AG04450 (cell line): ENCODE data around the gene MSH2. TPM values are rescaled to one million over a fixed set of nuclear protein-coding genes. Genes with fewer than 3 reads are reported as not detected.

Source experiments
- CTCF ChIA-PET: fragments of 300-600, 350-600 bp; formaldehyde crosslinking; extraction: SDS; loops from one replicate; lab custom pipeline; 2022; ENCODE audit warnings: antibody characterized with exemption, inconsistent platforms; lab: Charles Lee
- POLR2A ChIA-PET: fragments of 350-600 bp; formaldehyde crosslinking; extraction: SDS; loops from one replicate; lab custom pipeline; 2021; ENCODE audit warnings: antibody characterized with exemption, inconsistent platforms; lab: Yijun Ruan, JAX
- DNase-seq: peaks from one replicate; pipeline ENCODE4 v3.0.0-alpha.2; 2011; ENCODE audit warnings: low read depth, low spot score
- H3K27ac ChIP-seq: one replicate; pipeline ENCODE4 v1.5.1; 2012; ENCODE audit warnings: low read depth, low read length, control low read depth
- H3K27me3 ChIP-seq: one replicate; pipeline ENCODE4 v1.6.0; 2012; ENCODE audit warnings: low read length; ENCODE audit not compliant: control insufficient read depth, insufficient read depth
- H3K4me3 ChIP-seq: 2 replicates; pipeline ENCODE4 v1.5.1; 2011; ENCODE audit warnings: mild to moderate bottlenecking, low read depth, low read length, control low read depth
- H3K9me3 ChIP-seq: 2 replicates; pipeline ENCODE4 v1.5.1; 2012; ENCODE audit warnings: low read length; ENCODE audit not compliant: control insufficient read depth, insufficient read depth
- polyA plus RNA-seq: library from polyadenylated mRNA; depleted of rRNA; stranded (reverse); fragments of >200 nt; gene quantifications from 2 replicates; pipeline ENCODE4 v1.2.3, GENCODE V29; 2011
- TF ChIP-seq, protein P1 (sequence below): IDR thresholded peaks from 2 replicates; pipeline ENCODE4 v1.5.1; 2011; ENCODE audit warnings: low read depth, low read length, control low read depth, inconsistent platforms

The MSH2 gene
- polyA plus RNA-seq, 1 experiment = 18.4 TPM

DNA sequence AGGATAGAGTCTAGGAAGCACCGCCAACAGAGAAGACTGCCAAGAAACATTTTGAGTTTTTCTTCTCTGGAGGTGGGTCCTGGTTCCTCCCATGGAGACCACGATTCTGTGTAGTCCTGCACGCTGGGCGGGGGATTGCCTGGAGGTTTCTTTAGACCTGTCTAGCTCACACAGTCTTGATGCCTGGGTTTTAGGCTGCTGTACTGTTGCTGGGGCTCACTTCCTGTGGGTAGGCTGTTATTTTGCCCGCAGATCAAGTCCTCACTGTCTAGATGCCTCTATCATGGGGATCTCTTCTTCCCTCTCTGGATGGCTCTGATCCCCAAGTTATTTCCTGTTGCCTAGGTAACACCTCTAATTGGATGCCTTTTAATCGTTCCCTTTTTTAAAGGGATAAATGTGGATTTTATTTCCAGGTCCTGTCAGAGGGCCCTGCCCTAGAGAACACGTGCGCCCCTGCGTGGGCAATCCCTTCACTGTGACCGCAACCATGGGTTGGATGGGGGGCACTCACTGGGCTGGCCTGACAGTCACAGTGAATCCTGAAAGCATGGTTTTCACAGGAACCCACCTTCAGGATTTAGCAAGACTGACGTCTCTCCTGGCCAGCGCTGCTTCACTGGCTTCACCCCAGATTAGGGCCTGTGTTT lies 115.7 kb downstream of the MSH2 start:
- no peaks in the 10 kb centered on the region for H3K9me3 ChIP-seq
- no peak overlapping the region for H3K27ac ChIP-seq
- ChIA-PET POLR2A (interaction anchor here (1.5 kb wide), 1 partner anchor 23 kb away, joined by 3 read pairs; no protein-coding TSS in a partner anchor), CTCF (no interaction called here)
- DNase-seq = no peak
- peaks cover 15% of the 10 kb centered on the region for H3K27me3 ChIP-seq
- no peak overlapping the region for H3K4me3 ChIP-seq
- TF ChIP-seq, protein P1, sequence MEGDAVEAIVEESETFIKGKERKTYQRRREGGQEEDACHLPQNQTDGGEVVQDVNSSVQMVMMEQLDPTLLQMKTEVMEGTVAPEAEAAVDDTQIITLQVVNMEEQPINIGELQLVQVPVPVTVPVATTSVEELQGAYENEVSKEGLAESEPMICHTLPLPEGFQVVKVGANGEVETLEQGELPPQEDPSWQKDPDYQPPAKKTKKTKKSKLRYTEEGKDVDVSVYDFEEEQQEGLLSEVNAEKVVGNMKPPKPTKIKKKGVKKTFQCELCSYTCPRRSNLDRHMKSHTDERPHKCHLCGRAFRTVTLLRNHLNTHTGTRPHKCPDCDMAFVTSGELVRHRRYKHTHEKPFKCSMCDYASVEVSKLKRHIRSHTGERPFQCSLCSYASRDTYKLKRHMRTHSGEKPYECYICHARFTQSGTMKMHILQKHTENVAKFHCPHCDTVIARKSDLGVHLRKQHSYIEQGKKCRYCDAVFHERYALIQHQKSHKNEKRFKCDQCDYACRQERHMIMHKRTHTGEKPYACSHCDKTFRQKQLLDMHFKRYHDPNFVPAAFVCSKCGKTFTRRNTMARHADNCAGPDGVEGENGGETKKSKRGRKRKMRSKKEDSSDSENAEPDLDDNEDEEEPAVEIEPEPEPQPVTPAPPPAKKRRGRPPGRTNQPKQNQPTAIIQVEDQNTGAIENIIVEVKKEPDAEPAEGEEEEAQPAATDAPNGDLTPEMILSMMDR = no peak

DNA sequence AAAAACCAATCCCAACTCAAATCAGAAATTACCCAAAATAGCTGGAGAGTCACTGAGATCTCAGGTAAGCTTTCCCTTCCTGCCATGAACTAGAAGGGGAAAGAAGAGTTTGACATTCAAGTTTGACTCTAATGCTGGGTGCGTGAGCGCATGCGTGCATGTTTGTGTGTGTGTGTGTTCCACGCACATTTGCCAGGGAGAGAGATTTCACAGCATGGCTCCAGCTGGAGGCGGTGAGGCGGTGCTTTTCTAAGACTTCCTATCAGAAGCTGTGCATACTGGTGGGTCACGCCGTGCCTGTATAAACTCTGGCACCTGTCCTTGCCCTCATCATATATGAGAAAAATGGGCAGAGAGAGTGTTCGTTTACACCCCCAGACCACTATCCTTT lies 116.2 kb downstream of the MSH2 start:
- DNase-seq = no peak
- Histone ChIP-seq H3K27me3 (peaks cover 17% of the 10 kb centered on the region), H3K4me3 (no peak overlapping the region), H3K9me3 (no peaks in the 10 kb centered on the region), H3K27ac (no peak overlapping the region)
- POLR2A ChIA-PET = no interaction called here
- TF ChIP-seq, protein P1 = no peak
- CTCF ChIA-PET = no interaction called here

DNA sequence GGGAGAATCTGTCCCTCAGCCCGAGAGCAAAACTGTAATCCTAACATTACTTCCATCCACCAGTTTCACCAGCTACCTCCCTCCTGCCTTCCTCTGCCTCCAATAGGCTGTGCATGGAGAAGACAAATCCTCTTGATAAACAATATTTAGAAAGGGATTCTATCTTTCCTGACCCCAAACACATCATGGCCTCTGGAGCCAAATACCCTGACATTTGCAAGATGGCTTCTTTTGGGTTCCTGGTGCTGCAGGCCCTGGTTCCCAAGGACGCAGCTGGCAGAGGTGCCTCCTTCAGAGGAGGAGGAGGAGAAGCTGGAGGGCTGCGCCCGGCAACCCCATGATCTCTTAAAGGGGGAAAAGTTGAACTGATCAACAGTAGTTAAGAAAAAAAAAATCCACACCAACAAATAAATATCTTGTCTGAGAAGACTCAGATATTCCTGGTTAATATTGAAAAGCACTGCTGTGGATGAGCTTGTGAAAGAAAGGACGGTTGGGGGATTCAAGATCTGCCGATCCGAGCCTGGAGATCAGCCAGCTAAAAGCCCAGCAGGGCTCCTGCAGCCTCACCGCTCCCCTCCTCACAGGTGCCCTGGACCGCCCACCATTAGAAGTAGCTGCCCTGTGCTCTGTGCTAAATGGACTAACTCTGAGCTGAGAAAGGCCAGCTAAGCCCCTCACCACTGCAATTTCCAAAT lies 116.8 kb downstream of the MSH2 start:
- Histone ChIP-seq H3K27me3 (peaks cover 17% of the 10 kb centered on the region), H3K27ac (no peak overlapping the region), H3K9me3 (no peaks in the 10 kb centered on the region), H3K4me3 (no peak overlapping the region)
- no peak for DNase-seq
- ChIA-PET CTCF (interaction anchor here (1.0 kb wide), 1 partner anchor 82 kb away, joined by 5 read pairs; no protein-coding TSS in a partner anchor), POLR2A (interaction anchor here (0.6 kb wide), 1 partner anchor 555 kb away, joined by 6 read pairs; no protein-coding TSS in a partner anchor)
- TF ChIP-seq, protein P1 = no peak

DNA sequence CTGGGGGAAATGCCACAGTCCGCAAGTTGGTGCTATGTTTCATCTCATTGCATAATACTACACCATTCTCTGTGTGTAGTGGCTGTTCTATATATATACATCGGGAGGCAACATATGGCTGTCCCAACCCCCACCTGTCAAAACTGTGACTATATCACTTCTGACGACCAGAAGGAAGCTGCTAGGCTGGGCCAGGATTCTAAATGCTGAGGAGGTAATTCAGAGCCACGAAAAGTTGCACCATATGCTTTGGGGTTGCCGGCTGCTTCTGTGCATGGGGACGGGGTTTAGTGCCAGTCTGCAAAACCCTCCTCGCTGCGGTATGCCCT lies 117.3 kb downstream of the MSH2 start:
- POLR2A ChIA-PET = no interaction called here
- TF ChIP-seq, protein P1 = no peak
- no peak for DNase-seq
- CTCF ChIA-PET = interaction anchor here (1.0 kb wide), 1 partner anchor 83 kb away, joined by 5 read pairs; no protein-coding TSS in a partner anchor
- Histone ChIP-seq H3K9me3 (no peaks in the 10 kb centered on the region), H3K27ac (no peak overlapping the region), H3K27me3 (peaks cover 17% of the 10 kb centered on the region), H3K4me3 (peak overlapping the region; percentile 61)
